ENCODE data around the gene TEDC2. TPM values are rescaled to one million over a fixed set of nuclear protein-coding genes. Genes with fewer than 3 reads are reported as not detected.

The TEDC2 gene
- total and polyA plus RNA-seq, 2 donors = 1.8 to 11.0 TPM

DNA sequence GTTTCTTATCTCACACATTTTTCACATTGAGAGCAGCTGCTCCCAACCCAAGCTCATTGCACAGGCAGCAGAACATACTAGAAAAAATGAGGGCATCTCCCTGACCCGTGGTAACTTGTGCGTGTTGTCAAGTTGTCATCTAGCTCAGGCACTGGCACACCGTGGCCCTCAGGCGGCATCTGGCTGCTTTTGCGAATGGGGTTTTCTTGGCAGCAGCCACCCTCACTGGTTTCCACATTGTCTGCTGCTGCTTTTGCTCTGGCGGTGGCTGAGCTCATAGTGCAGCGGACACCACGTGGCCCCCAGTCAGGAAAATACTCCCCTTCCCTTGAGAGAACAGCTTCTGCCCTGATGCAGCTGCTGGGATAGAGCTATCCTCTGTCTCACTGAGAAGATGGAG, 9.4 kb upstream of the TEDC2 start:
- Histone ChIP-seq H3K4me1 (ENCODE audit: control insufficient read depth in 2 of 2, insufficient read depth in 2 of 2, low read length in 2 of 2) (no peaks in the 10 kb centered on the region), H3K27me3 (ENCODE audit: control insufficient read depth in 2 of 2, insufficient read depth in 1 of 2, low read length in 1 of 2) (no peaks in the 10 kb centered on the region), H3K27ac (ENCODE audit: low read depth in 1 of 2, low read length in 1 of 2) (no peak overlapping the region), H3K36me3 (ENCODE audit: control insufficient read depth in 2 of 2, insufficient read depth in 2 of 2, low read length in 1 of 2) (peaks cover 93 to 95% of the 10 kb centered on the region in 2 donors), H3K9me3 (ENCODE audit: control insufficient read depth in 2 of 2, insufficient read depth in 1 of 2, low read length in 1 of 2) (no peaks in the 10 kb centered on the region), H3K4me3 (ENCODE audit: low read length in 2 of 2) (no peak overlapping the region)
- no peak for DNase-seq (ENCODE audit: low read depth in 6 of 9, low spot score in 9 of 9)
- WGBS = 99% methylated on average over 8 of the region's 8 CpGs

DNA sequence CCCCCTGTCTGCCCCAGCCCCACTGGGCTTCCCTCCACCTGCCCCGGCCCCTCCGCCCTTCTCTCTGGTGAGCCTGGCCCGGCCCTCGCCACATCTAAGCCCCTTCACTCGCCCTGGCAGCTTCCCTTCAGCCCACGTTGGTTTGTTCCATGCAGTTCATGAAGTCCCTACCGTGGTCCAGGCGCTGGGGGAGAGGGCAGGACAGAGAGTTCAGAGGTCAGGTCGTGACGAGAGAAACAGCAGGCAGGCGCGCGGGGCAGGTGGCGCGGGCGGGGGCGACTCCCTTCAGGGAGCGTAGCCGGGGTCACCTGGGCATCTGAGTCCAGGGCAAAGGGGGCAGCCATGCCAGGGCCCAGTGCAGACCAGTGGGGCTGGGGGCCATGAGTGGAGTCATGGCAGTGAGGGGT, 8.9 kb upstream of the TEDC2 start:
- DNase-seq (ENCODE audit: low read depth in 6 of 9, low spot score in 9 of 9) = no peak
- Histone ChIP-seq H3K36me3 (ENCODE audit: control insufficient read depth in 2 of 2, insufficient read depth in 2 of 2, low read length in 1 of 2) (peaks cover 93 to 96% of the 10 kb centered on the region in 2 donors), H3K27ac (ENCODE audit: low read depth in 1 of 2, low read length in 1 of 2) (no peak overlapping the region), H3K27me3 (ENCODE audit: control insufficient read depth in 2 of 2, insufficient read depth in 1 of 2, low read length in 1 of 2) (no peaks in the 10 kb centered on the region), H3K4me1 (ENCODE audit: control insufficient read depth in 2 of 2, insufficient read depth in 2 of 2, low read length in 2 of 2) (no peaks in the 10 kb centered on the region), H3K4me3 (ENCODE audit: low read length in 2 of 2) (no peak overlapping the region), H3K9me3 (ENCODE audit: control insufficient read depth in 2 of 2, insufficient read depth in 1 of 2, low read length in 1 of 2) (no peaks in the 10 kb centered on the region)
- 98% methylated on average over 19 of the region's 19 CpGs for WGBS

DNA sequence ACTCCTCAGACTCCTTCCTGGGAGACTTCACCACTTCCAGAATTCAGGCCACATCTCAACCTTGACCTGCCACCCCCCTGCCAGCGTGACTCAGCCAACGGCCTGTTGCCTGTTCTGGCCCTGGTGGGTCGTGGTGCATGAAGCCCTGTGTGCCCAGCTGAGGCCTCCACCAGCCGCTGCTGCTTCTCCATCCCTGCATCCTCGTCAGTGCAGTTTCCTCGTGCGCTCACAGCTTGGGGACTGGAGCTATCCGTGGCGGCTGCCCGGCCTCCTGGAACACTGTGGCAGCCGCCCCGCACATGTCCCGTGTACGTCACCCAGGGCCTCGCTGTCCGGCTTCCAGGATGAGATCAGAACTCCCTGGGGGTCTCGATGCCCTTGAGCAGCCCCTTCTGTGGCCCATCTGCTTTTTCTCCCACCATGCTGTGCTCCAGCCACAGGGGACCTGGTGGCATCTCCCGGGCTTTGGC, 8.0 kb upstream of the TEDC2 start:
- Histone ChIP-seq H3K4me1 (ENCODE audit: control insufficient read depth in 2 of 2, insufficient read depth in 2 of 2, low read length in 2 of 2) (no peaks in the 10 kb centered on the region), H3K36me3 (ENCODE audit: control insufficient read depth in 2 of 2, insufficient read depth in 2 of 2, low read length in 1 of 2) (peaks cover 93 to 96% of the 10 kb centered on the region in 2 donors), H3K4me3 (ENCODE audit: low read length in 2 of 2) (no peak overlapping the region), H3K27ac (ENCODE audit: low read depth in 1 of 2, low read length in 1 of 2) (no peak overlapping the region), H3K9me3 (ENCODE audit: control insufficient read depth in 2 of 2, insufficient read depth in 1 of 2, low read length in 1 of 2) (no peaks in the 10 kb centered on the region), H3K27me3 (ENCODE audit: control insufficient read depth in 2 of 2, insufficient read depth in 1 of 2, low read length in 1 of 2) (no peaks in the 10 kb centered on the region)
- 98% methylated on average over 18 of the region's 18 CpGs for WGBS
- DNase-seq (ENCODE audit: low read depth in 6 of 9, low spot score in 9 of 9) = no peak

DNA sequence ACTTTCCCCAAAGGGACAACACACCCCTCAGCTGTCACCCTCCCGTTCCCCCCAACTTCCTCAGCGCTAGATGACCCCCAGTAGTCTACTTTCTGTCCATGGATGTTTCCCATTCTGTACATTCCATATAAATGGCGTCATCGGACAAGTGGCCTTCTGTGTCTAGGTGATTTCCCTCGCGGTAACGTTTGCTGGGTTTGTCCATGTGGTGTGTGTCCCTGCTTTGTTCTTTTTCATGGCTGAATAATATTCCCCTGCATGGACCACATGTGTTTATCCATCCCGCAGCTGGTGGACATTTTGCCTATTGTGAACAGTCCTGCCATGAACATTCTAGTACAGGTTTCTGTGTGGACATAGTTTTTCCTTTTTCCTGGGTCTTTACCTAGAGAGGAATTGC, 7.3 kb upstream of the TEDC2 start:
- 98% methylated on average over 8 of the region's 8 CpGs for WGBS
- Histone ChIP-seq H3K27ac (ENCODE audit: low read depth in 1 of 2, low read length in 1 of 2) (no peak overlapping the region), H3K36me3 (ENCODE audit: control insufficient read depth in 2 of 2, insufficient read depth in 2 of 2, low read length in 1 of 2) (peaks cover 94 to 96% of the 10 kb centered on the region in 2 donors), H3K4me1 (ENCODE audit: control insufficient read depth in 2 of 2, insufficient read depth in 2 of 2, low read length in 2 of 2) (no peaks in the 10 kb centered on the region), H3K9me3 (ENCODE audit: control insufficient read depth in 2 of 2, insufficient read depth in 1 of 2, low read length in 1 of 2) (no peaks in the 10 kb centered on the region), H3K4me3 (ENCODE audit: low read length in 2 of 2) (no peak overlapping the region), H3K27me3 (ENCODE audit: control insufficient read depth in 2 of 2, insufficient read depth in 1 of 2, low read length in 1 of 2) (no peaks in the 10 kb centered on the region)
- no peak for DNase-seq (ENCODE audit: low read depth in 6 of 9, low spot score in 9 of 9)

DNA sequence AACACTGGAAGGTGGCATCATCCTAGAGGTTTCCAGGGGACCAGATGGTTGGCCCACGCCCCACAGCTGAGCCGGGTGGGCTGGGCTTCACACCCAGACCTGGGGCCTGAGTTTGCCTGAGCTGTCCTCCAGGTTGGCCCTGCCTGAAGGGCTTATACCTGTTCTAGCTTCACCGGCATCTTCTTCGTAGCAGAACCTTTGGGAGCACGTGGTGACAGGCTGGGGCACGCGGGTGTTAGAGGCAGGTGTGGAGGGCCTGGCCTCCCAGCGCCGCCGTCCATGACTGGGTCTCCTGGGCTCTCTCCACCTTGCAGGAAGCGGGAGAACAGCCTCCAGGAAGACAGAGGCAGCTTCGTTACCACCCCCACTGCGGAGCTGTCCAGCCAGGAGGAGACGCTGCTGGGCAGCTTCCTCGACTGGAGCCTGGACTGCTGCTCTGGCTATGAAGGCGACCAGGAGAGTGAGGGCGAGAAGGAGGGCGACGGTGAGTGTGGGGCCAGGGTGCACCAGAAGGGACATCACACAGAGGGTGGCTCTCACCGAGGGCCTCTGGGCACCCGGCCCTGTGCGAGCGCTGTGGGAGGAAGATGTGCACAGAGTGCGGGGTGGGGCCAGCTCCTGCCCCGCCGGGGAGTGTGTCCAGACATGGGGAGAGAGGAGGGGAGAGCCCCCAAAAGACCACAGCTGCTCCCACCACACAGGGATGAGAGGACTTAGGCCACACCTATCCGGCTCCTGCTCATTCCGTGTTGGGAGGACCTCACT, 4.6 kb upstream of the TEDC2 start:
- Histone ChIP-seq H3K36me3 (ENCODE audit: control insufficient read depth in 2 of 2, insufficient read depth in 2 of 2, low read length in 1 of 2) (peaks cover 72 to 76% of the 10 kb centered on the region in 2 donors), H3K4me3 (ENCODE audit: low read length in 2 of 2) (no peak overlapping the region), H3K27me3 (ENCODE audit: control insufficient read depth in 2 of 2, insufficient read depth in 1 of 2, low read length in 1 of 2) (no peaks in the 10 kb centered on the region), H3K27ac (ENCODE audit: low read depth in 1 of 2, low read length in 1 of 2) (no peak overlapping the region), H3K4me1 (ENCODE audit: control insufficient read depth in 2 of 2, insufficient read depth in 2 of 2, low read length in 2 of 2) (peaks cover 8 to 14% of the 10 kb centered on the region in 2 donors), H3K9me3 (ENCODE audit: control insufficient read depth in 2 of 2, insufficient read depth in 1 of 2, low read length in 1 of 2) (no peaks in the 10 kb centered on the region)
- WGBS = 97% methylated on average over 28 of the region's 28 CpGs
- DNase-seq (ENCODE audit: low read depth in 6 of 9, low spot score in 9 of 9) = no peak

DNA sequence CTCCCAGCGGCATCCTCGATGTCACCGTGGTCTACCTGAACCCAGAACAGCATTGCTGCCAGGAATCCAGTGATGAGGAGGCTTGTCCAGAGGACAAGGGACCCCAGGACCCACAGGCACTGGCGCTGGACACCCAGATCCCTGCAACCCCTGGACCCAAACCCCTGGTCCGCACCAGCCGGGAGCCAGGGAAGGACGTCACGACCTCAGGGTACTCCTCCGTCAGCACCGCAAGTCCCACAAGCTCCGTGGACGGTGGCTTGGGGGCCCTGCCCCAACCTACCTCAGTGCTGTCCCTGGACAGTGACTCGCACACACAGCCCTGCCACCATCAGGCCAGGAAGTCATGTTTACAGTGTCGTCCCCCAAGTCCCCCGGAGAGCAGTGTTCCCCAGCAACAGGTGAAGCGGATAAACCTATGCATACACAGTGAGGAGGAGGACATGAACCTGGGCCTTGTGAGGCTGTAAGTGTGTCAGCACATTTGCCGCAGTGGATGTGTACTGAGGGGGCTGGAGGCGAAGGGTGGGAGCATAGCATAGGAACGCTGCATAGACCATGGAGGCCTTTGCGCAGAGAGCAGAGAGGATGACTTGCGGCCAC, 3.3 kb upstream of the TEDC2 start:
- Histone ChIP-seq H3K27ac (ENCODE audit: low read depth in 1 of 2, low read length in 1 of 2) (no peak overlapping the region), H3K4me1 (ENCODE audit: control insufficient read depth in 2 of 2, insufficient read depth in 2 of 2, low read length in 2 of 2) (peaks cover 15 to 22% of the 10 kb centered on the region in 2 donors), H3K27me3 (ENCODE audit: control insufficient read depth in 2 of 2, insufficient read depth in 1 of 2, low read length in 1 of 2) (no peaks in the 10 kb centered on the region), H3K36me3 (ENCODE audit: control insufficient read depth in 2 of 2, insufficient read depth in 2 of 2, low read length in 1 of 2) (peaks cover 58 to 62% of the 10 kb centered on the region in 2 donors), H3K4me3 (ENCODE audit: low read length in 2 of 2) (no peak overlapping the region), H3K9me3 (ENCODE audit: control insufficient read depth in 2 of 2, insufficient read depth in 1 of 2, low read length in 1 of 2) (no peaks in the 10 kb centered on the region)
- 98% methylated on average over 21 of the region's 21 CpGs for WGBS
- DNase-seq (ENCODE audit: low read depth in 6 of 9, low spot score in 9 of 9) = no peak

DNA sequence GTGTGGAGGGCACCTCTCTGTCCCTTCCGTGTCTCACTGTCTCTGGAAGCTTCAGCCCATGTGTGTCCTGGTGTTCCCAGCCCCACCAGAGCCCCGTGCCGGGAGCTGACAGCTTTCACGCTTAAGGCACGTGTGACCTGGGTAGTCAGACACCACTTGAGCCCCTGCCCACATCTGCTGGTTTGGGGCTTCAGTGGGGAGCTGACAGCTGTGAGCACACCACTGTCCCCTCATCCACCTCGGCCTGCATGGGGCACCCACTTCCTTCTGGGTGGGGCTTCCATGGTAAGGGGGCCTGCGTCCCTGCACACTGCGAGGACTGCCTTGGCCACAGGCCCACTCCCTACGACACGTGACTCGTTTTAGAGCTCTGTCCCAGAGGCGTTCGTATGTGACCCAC, 2.6 kb upstream of the TEDC2 start:
- no peak for DNase-seq (ENCODE audit: low read depth in 6 of 9, low spot score in 9 of 9)
- 95% methylated on average over 13 of the region's 13 CpGs for WGBS
- no peaks in the 10 kb centered on the region for H3K27me3 ChIP-seq (ENCODE audit: control insufficient read depth in 2 of 2, insufficient read depth in 1 of 2, low read length in 1 of 2)
- H3K9me3 ChIP-seq (ENCODE audit: control insufficient read depth in 2 of 2, insufficient read depth in 1 of 2, low read length in 1 of 2) = no peaks in the 10 kb centered on the region
- H3K36me3 ChIP-seq (ENCODE audit: control insufficient read depth in 2 of 2, insufficient read depth in 2 of 2, low read length in 1 of 2) = peaks cover 52 to 59% of the 10 kb centered on the region in 2 donors
- no peak overlapping the region for H3K27ac ChIP-seq (ENCODE audit: low read depth in 1 of 2, low read length in 1 of 2)
- H3K4me1 ChIP-seq (ENCODE audit: control insufficient read depth in 2 of 2, insufficient read depth in 2 of 2, low read length in 2 of 2) = peaks cover 15 to 22% of the 10 kb centered on the region in 2 donors
- H3K4me3 ChIP-seq (ENCODE audit: low read length in 2 of 2) = no peak overlapping the region

DNA sequence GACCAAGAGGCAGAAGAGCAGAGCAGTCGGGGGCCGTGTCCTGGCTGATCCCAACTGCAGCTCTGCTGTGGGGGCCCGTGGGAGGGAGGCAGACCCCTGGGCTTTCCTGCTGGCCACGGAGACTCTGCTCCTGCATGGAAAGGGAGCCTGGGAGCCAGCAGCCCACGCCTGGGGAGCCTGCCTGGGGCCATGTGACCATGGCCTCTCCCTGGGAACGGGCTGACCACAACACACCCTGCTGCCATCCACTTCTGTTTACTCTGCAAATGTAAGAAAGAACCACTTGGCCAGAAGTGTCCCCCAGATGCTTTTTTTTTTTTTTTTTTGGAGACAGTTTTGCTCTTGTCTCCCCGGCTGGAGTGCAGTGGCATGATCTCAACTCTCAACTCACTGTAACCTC, 2.0 kb upstream of the TEDC2 start:
- peaks cover 45 to 54% of the 10 kb centered on the region in 2 donors for H3K36me3 ChIP-seq (ENCODE audit: control insufficient read depth in 2 of 2, insufficient read depth in 2 of 2, low read length in 1 of 2)
- H3K27ac ChIP-seq (ENCODE audit: low read depth in 1 of 2, low read length in 1 of 2) = no peak overlapping the region
- peaks cover 15 to 22% of the 10 kb centered on the region in 2 donors for H3K4me1 ChIP-seq (ENCODE audit: control insufficient read depth in 2 of 2, insufficient read depth in 2 of 2, low read length in 2 of 2)
- WGBS = 95% methylated on average over 7 of the region's 7 CpGs
- no peaks in the 10 kb centered on the region for H3K9me3 ChIP-seq (ENCODE audit: control insufficient read depth in 2 of 2, insufficient read depth in 1 of 2, low read length in 1 of 2)
- DNase-seq (ENCODE audit: low read depth in 6 of 9, low spot score in 9 of 9) = no peak
- H3K27me3 ChIP-seq (ENCODE audit: control insufficient read depth in 2 of 2, insufficient read depth in 1 of 2, low read length in 1 of 2) = no peaks in the 10 kb centered on the region
- no peak overlapping the region for H3K4me3 ChIP-seq (ENCODE audit: low read length in 2 of 2)

DNA sequence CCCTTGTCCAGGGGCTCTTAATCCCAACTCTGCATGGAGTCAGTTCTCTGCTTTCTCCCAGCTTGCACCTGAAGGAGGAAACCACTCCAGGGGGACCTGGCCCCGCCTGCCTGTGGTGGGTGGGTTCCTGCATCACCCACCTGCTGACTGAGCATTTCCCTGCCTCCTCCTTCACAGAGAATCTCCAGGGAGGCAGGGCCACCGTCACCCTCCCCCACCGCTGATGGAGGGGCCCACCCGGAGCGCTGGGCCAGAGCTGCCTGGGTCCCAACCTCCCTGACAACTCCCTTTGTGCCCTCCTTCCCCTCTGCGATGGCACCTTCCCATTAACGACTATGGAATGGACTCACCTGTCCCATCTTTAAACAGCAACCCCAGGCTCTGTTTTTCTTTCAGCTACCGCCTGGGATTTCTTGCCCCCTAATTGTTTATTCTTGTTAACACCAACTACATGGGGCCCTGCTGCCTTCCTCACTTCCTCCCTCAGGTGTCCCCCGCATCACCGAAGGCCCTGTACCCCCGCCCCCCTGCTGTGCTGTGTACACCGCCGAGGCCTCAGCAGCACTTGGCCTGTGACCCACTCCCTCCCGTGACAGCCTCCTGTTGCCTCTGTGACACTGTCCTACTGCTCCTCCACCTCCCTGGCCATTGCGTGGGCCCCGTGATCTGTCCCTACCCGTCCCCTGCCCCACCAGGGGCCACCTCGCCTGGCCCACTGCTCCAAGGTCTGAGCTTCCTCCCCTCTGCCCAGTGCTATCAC, 842 bp upstream of the TEDC2 start:
- H3K4me3 ChIP-seq (ENCODE audit: low read length in 2 of 2) = peak overlapping the region; percentile 49 to 58
- peaks cover 15 to 22% of the 10 kb centered on the region in 2 donors for H3K4me1 ChIP-seq (ENCODE audit: control insufficient read depth in 2 of 2, insufficient read depth in 2 of 2, low read length in 2 of 2)
- no peaks in the 10 kb centered on the region for H3K27me3 ChIP-seq (ENCODE audit: control insufficient read depth in 2 of 2, insufficient read depth in 1 of 2, low read length in 1 of 2)
- H3K36me3 ChIP-seq (ENCODE audit: control insufficient read depth in 2 of 2, insufficient read depth in 2 of 2, low read length in 1 of 2) = peaks cover 34 to 45% of the 10 kb centered on the region in 2 donors
- no peak for DNase-seq (ENCODE audit: low read depth in 6 of 9, low spot score in 9 of 9)
- 60% methylated on average over 18 of the region's 18 CpGs for WGBS
- H3K9me3 ChIP-seq (ENCODE audit: control insufficient read depth in 2 of 2, insufficient read depth in 1 of 2, low read length in 1 of 2) = no peaks in the 10 kb centered on the region
- peak overlapping the region in 1 of 2 donors; percentile 37 for H3K27ac ChIP-seq (ENCODE audit: low read depth in 1 of 2, low read length in 1 of 2)
